ENCODE data around the gene TRMT2A.

DNA sequence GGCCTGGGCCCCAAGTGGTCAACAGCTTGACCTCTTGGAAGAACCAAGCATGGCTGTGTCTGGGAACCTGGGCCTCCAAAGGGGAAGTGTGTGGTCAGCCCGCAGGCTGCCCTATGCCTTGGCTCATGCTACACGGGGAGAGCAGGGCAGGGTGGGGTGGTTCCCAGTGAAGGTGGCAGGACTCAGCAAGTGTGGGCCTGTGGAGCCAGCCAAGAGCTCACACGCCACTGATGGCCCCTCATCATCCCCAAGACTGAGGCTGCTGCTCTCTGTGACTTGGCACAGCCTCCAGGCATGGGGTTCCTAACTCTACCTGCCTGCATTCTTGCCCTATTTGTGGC lies 52.9 kb downstream of the TRMT2A start:
- TF ChIP-seq EZH2 (IDR thresholded peaks at IDR 0.05; ENCODE audit: borderline replicate concordance, low read length) (no peak), CTCF (IDR thresholded peaks at IDR 0.05; ENCODE audit: low read length) (no peak)

Measured in OCI-LY1 (cell line).